NOMO-1 treated with dmso at 0.1 percent for 144 hours (cell line): ENCODE data around the gene AAK1.

Experiments
- DNase-seq: peaks from one replicate; lab custom pipeline; 2025; ENCODE audit not compliant: unreplicated experiment; lab: John Stamatoyannopoulos, UW

The AAK1 gene

DNA sequence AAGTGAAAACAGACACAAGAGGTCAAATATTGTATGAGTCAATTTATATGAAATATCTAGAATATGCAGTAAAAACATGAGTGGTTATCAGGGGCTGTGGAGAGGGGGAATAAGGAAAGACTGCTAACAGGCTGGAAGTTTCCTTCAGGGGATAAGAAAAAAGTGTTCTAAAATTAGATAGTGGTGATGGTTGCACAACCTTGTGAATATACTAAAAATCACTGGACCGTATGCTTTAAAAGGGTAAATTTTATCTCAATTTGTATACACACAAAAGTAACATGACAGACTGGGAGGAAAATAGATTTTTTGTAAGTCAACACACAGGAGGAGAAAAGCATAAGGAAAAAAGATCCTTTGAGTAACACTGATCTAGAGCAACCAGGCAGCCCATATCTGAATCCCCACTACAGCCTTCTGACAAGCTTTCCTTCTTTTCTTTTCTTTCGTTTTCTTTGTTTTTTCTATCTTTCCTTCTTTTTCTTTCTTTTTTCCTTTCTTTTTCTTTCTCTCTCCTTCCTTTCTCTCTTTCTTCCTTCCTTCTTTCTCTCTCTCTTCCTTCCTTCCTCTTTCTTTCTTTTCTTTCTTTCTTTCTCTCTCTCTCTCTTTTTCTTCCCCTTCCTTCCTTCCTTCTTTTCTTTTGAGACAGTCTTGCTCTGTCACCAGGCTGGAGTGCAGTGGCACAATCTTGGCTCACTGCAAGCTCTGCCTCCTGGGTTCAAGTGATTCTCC lies 95.4 kb downstream of the AAK1 start:
- no peak for DNase-seq

DNA sequence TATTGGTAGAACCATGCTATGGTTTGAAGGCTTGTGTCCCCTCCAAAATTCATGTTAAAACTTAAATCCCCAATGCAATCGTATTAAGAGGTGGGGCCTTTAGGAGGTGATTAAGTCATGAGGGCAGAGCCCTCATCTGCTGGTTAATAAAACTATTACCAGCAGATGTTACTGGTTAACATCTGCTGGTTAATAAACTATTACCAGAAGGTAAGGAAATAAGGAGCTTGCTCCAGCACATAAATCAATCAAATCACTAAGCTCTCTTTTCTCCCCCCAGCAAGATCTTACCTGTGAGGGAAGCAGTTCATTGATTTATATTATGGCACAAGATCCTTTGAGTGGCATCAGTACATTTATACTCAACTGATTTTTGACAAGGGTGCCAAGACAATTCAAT lies 96.9 kb downstream of the AAK1 start:
- DNase-seq = no peak

GRCh38 chr2:69545477-69545932 lies 98.0 kb downstream of the AAK1 start:
- DNase-seq = no peak

- no peak for DNase-seq
These were observed 98.6 kb downstream of the AAK1 start for GRCh38 chr2:69544951-69545350.

GRCh38 chr2:69539549-69539908 lies 104.0 kb downstream of the AAK1 start:
- no peak for DNase-seq

- no peak for DNase-seq
These were observed 104.5 kb downstream of the AAK1 start for GRCh38 chr2:69538872-69539548.

GRCh38 chr2:69538249-69538648 lies 105.3 kb downstream of the AAK1 start:
- DNase-seq = no peak

DNA sequence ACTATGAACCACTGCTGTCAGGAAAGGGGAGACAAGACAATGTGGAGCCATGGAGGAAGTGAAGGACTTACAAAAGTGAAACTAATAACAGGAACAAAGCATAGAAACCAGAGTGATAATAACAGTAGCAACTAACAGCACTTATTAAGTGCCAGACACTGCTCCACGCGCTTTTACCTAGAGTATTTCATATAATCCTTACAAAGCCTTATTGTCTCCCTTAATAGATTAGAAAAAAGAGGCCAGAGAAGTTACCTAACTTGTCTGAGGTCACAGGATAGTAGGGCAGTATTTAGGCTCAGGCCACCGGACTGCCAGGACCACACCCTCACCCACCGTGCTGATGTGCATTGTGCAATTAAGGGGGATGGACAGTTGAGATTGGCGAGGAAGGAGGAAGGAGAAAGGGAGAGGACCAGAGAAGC lies 107.7 kb downstream of the AAK1 start:
- DNase-seq = peak; percentile 63

GRCh38 chr2:69531186-69531585 lies 112.4 kb downstream of the AAK1 start:
- no peak for DNase-seq

- no peak for DNase-seq
These were observed 114.1 kb downstream of the AAK1 start for GRCh38 chr2:69529480-69529879.

DNA sequence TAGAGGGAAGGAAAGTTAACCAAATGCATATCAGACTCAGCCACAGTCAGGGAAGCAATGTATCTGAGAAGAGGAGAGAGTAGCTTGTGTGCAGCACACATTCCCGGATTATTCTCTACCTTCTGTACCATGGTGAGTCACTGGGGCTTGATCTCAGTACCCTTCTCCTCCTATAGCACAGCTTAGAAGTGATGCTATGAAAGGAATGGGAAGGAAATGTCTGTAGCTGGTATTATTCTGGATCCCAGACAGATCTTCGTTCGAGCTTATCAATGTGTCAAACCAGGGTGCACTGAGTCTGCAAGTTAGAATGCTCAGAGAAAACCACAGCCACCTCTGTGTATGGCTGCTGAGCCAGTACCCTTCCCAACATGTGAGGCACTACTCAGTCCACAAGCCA lies 118.3 kb downstream of the AAK1 start:
- no peak for DNase-seq

DNA sequence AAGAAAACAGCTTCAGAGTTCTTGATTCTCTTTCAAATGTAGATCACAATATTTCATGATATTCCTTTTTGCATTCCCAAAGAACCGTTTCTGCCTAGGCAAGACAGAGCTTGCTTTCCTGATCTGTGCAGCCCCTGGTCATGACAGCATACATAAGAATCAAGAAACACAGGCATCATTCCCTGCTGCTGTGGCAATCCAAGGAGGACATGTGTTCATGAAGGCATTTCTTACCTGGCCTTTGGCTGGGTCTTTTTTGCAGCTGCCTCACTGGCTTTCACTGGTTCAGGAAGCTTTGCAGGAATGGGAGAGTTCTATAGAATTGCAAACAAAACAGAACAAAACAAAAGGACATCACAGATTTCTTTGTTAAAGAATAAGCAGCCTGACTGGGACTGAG lies 118.7 kb downstream of the AAK1 start:
- DNase-seq = no peak

- DNase-seq = no peak
These were observed 121.8 kb downstream of the AAK1 start for GRCh38 chr2:69521747-69522146.

DNA sequence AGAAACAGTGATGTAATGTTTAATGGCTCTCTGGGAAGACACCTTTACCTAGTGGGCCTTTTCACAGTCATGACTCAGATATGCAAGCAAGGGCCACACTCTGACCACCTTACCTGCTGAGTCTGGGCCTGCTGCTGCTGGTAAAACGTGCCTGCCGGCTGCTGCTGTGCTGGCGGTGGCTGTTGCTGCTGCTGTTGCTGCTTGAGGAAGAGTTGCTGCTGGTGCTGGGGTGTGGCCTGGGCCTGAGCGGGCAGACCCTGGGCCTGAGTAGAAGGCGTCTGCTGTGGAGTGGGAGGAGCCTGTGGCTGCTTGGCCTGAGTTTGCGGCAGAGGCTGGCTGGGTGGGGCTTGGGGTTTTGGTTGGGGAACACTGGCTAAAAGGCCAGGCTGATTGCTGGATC lies 124.7 kb downstream of the AAK1 start:
- DNase-seq = no peak

DNA sequence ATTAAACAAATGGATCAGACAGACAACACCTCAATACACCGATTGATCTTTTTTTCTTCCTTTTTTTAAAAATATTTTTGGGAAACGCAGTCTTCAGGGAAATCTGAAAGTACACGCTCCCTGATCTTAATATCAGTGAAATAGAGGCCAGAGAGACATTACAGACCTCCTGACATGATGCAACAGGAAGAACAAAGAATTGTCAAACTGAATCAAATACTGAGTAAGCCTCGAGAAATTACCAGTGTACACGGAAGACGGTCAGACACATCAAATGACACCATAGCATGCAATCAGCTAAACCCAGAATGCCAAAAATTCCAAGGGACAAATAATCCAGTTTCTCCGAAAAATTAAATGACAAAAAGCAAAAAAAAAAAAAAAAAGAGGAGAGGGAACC lies 126.1 kb downstream of the AAK1 start:
- no peak for DNase-seq

DNA sequence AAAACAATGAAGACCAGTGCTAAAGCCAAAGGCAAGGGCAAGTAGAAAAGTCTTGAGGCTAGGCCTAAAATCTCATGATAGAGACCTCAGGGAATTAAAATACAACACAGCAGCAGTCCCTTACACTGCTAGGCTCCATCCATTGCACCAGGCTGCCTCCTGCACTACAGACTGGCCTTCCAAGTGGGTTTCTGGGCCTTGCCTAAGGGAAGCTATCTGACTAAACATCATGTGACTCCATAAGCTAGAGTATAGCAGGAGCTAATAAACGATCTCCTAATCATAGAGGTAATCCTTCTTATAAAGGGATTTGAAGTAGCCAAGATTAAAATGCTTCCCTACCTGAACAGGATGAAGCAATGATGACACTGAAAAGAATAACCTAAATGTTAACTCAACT lies 128.7 kb downstream of the AAK1 start:
- DNase-seq = no peak

DNA sequence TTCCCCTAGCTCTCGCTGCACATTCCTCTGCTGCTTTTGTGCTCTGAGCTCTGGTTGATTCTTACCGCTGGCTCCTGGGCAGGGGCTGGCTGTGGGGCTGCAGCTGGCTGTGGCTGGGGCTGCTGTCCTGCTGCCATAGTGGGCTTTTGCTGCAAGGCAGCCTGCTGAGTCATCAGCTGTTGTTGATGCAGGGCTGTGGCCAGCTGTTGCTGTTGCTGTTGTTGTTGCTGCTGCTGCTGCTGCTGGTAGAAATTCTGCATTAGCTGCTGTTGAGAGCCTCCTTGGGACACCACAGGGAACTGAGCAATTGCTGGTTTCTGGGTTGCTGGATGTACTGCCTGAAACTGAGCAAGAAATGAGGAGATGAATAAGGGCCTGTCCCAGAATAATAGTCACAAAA lies 129.1 kb downstream of the AAK1 start:
- no peak for DNase-seq

DNA sequence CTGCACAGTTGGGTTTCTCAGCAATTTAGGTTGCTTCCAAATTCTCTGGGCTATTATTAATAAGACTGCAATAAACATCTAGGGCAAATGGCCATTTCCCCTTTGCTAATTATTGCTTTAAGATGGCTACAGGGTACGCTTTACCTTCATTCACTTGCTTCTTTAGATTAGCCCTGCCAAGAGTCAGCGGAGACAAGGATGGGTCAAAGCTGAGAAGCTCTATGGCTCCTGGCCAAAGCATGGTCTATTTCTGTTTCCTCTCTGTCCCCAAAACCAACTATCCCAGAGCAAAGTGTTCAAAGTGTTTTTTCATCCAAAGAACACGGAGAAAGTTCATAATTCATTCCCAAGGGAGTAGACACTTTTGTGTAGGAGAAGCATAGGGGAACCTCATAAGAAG lies 131.1 kb downstream of the AAK1 start:
- DNase-seq = no peak

DNA sequence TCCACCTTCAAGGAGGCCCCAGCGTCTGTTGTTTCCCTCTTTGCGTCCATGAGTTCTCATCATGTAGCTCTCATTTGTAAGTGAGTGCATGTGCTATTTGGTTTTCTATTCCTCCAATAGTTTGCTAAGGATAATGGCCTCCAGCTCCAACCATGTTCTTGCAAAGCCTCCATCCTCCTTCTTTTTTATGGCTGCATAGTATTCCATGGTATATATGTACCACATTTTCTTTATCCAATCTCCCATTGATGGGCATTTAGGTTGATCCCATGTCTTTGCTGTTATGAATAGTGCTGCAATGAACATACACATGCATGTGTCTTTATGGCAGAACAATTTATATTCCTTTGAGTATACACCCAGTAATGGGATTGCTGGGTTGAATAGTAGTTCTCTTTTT lies 133.3 kb downstream of the AAK1 start:
- DNase-seq = no peak

DNA sequence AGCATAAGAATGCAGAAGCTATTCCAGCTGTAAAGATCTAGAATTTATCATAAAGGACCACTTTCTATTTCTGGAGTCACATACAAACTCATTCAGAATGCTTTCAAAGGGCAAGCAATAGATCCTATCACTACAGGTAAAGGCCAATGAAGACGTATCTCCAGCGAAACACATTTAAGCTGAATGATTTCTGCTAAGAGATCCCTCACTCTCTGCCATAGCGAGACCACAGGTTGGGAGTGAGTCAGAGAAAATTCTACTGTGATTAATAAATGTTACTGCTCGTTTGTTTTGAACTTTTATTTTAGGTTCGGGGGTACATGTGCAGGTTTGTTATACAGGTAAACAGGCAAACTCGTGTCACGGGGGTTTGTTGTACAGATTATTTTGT lies 133.8 kb downstream of the AAK1 start:
- DNase-seq = no peak

DNA sequence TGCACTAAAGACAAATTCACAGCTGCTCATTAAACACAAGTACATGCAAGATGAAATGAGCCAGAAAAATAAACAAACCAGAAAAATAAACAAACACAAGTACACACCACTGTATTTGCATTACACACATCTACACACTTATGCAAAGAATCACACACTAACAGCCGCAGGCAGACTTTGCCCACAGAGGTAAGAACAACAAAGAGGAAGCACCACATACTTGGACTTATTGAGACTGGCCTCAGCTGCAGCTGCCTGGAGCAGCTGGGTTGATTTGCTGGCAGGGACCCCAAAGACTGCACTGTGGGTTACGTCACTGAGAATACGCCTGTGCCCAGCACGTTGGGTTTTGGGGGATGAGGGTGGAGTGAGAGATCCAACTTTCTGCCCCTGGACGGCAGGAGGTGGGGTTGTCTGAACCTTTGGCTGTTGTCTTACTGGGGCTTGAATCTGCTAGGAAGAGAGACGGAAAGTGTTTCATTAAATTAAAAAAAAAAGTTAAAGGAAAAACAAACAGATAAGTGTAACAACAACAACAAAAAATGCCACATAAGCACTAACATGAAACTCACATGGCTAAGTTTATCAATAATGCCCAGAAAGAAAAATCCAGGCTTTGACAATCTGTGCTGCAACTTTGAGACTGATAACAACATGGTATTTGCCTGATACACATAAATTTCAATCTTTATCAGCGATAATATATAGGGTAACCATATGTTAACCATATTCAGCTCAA lies 134.4 kb downstream of the AAK1 start:
- DNase-seq = peak; percentile 18

DNA sequence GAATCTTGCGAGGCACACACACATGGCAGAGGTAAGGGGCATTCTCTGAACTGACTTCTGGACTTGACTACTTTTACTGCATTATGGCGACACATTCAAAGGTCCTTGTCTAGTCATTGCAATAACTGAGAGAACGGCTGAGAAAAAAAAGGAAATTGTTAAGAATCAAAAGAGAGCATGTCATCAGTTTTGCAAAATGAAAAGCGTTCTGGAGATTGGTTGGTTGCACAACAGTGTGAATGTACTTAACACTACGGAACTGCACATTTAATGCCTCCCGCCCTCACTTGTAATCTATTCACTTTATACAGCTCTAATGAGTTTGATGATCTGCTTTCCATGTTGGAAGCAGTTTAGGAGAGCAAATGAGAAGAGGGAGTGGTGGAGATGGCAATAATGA lies 137.8 kb downstream of the AAK1 start:
- DNase-seq = peak; percentile 86
